ENCODE measurements around the gene TTLL4. TPM values are rescaled to one million over a fixed set of nuclear protein-coding genes. Genes with fewer than 3 reads are reported as not detected.

TTLL4 gene
- total and polyA plus RNA-seq, 12 donors: 10.6 to 65.4 (median 24.5) TPM

DNA sequence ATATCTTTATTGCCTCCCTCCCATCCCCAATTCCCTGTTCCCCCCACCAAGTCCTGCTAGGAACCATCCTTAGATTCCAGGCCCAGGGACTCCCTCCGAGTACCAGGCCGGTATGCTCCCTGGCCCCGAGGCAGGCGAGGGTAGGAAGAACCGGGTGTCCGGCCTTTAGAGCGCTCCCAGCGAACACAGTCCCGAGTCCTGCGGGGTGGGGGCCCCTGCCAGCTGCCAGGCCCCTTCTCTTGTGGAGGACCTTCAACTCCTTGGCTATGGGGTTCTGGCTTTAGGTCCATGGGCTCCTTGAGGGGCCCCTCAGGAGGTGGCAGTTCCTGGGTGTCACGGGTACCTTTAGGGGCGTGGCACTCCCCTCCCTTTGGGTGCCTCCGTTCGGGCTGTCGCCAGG is 46.7 kb upstream of the TTLL4 start:
- H3K36me3 ChIP-seq (replicated peaks in 1 of 2): peaks cover 0 to 67% of the 10 kb centered on the region in 2 donors
- peaks cover 0 to 9% of the 10 kb centered on the region in 2 donors for H3K4me1 ChIP-seq (replicated peaks in 1 of 2)
- no peak for DNase-seq
- 80 to 95% (median 91%) methylated on average over 1 to 15 of the region's 15 CpGs for WGBS, 4 donors
- H3K27ac ChIP-seq: no peak overlapping the region
- no peak overlapping the region for H3K4me3 ChIP-seq
- TF ChIP-seq, protein P1, sequence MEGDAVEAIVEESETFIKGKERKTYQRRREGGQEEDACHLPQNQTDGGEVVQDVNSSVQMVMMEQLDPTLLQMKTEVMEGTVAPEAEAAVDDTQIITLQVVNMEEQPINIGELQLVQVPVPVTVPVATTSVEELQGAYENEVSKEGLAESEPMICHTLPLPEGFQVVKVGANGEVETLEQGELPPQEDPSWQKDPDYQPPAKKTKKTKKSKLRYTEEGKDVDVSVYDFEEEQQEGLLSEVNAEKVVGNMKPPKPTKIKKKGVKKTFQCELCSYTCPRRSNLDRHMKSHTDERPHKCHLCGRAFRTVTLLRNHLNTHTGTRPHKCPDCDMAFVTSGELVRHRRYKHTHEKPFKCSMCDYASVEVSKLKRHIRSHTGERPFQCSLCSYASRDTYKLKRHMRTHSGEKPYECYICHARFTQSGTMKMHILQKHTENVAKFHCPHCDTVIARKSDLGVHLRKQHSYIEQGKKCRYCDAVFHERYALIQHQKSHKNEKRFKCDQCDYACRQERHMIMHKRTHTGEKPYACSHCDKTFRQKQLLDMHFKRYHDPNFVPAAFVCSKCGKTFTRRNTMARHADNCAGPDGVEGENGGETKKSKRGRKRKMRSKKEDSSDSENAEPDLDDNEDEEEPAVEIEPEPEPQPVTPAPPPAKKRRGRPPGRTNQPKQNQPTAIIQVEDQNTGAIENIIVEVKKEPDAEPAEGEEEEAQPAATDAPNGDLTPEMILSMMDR (IDR thresholded peaks at IDR 0.05): no peak
- no peak for TF ChIP-seq POLR2A (IDR thresholded peaks at IDR 0.05)
- H3K9me3 ChIP-seq (replicated peaks in 1 of 3): no peaks in the 10 kb centered on the region
- intact Hi-C loops (cut with DNase I): no loop called here
- no peaks in the 10 kb centered on the region for H3K27me3 ChIP-seq

DNA sequence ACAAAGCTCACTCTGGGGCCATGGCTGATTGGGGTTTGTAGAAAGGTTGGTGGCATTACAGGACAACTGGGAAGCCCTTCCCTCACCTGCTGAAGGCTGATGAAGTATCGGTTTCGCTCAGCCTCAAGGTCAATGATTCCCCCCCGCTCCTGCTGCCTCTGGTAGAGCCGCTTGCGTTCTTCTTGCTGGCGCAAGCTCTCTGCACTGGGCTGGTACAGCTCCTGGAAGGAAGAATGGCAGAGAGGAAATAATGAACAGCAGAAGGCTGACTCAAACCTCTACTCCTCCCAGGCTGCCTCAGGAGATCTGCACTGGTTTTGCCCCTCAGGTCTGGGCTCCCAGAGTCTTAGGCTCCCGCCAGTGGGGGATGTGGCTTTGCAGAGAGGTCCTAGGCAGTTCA is 46.0 kb upstream of the TTLL4 start:
- 82 to 94% (median 89%) methylated on average over 7 of the region's 7 CpGs for WGBS, 4 donors
- Histone ChIP-seq H3K27me3 (no peaks in the 10 kb centered on the region), H3K9me3 (replicated peaks in 1 of 3) (no peaks in the 10 kb centered on the region), H3K4me3 (no peak overlapping the region), H3K27ac (no peak overlapping the region), H3K36me3 (replicated peaks in 1 of 2) (peaks cover 0 to 67% of the 10 kb centered on the region in 2 donors), H3K4me1 (replicated peaks in 1 of 2) (peaks cover 0 to 9% of the 10 kb centered on the region in 2 donors)
- DNase-seq: no peak
- TF ChIP-seq, protein P1 (IDR thresholded peaks at IDR 0.05): no peak
- no peak for TF ChIP-seq POLR2A (IDR thresholded peaks at IDR 0.05)
- intact Hi-C loops (cut with DNase I): no loop called here

DNA sequence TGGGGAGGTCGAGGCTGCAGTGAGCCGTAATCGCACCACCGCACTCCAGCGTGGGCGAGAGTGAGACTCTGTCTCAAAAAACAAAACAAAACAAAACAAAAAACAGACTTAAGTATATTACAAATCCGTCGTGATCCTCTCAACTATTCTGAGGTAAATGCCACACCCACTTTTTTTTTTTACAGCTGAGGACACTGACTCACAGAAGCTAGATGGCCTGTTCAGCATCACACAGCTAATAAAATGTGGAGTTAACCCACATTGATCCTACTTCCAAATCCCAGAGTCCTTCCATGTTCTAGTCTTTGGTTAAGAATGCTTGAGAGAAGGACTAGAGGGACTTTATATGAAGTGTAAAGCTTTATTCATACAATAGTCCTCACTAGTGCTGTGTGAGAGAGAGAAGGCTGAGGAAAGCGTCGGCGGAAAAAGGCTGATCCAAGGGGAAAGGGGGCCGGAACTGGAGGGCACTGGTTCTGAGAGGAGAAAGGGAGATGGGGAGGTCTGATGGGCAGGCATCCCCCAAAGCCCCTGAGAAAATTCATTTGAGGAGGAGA is 39.5 kb upstream of the TTLL4 start:
- H3K4me3 ChIP-seq: peak overlapping the region; percentile 50 to 80 (median 66)
- no peaks in the 10 kb centered on the region for H3K9me3 ChIP-seq (replicated peaks in 1 of 3)
- H3K36me3 ChIP-seq (replicated peaks in 1 of 2): peaks cover 0 to 33% of the 10 kb centered on the region in 2 donors
- no peak for DNase-seq
- no peak for TF ChIP-seq POLR2A (IDR thresholded peaks at IDR 0.05)
- TF ChIP-seq, protein P1 (IDR thresholded peaks at IDR 0.05): no peak
- H3K27ac ChIP-seq: peak overlapping the region in 3 of 5 donors; percentile 15 to 74 (median 66)
- intact Hi-C loops (cut with DNase I): no loop called here
- peaks cover 11 to 17% of the 10 kb centered on the region in 2 donors for H3K4me1 ChIP-seq (replicated peaks in 1 of 2)
- H3K27me3 ChIP-seq: no peaks in the 10 kb centered on the region
- 34 to 47% (median 42%) methylated on average over 12 of the region's 12 CpGs for WGBS, 4 donors

DNA sequence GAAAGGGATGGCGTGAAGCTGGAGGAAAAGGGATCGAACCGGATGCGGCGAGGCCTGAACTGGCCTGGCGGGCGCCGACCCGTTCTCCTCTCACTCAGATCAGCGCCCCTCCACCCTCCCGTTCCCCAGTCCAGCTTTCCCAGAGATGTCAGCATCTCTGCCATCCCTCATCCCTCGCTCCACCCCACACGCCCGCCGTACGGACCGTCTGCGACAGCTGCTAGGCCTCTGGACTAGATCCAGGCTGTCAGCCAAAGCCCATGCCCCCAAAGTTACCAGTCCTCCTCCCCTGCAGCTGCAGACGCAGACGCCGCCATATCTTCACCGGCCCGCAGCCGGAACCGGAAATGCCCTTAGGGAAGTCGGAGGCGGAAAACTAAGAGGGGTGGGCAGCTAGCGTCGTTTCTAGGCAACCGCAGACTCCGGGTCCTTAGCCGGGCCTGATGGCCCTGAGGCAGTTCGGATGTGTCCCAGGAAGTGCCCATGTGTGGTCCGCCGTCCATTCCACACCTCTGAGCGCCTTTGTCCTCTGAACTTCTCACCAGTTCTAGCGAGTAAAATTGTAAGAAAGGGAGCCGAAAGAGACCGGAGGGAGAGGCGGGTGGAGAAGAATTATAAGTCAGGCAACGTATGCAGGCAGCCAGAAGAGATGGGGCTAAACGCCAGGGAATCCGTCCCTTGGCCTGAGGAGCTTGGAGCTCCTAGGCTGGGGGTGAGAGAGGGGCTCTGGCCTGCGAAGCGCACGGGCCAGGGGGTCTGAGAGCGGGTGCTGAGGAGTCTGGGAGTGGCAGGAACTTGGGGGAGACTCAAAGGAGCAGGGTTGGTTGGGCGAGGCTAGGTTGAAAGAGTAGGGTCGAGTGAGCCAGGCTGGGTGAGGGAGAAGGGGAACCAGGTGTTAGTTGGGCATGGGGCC is 38.7 kb upstream of the TTLL4 start, which contains the start of the genes RNF25 and STK36:
RNF25 (minus strand) TSS at position 349 of the 913 bp plus-strand sequence; CDS start at position 317, 32 bp downstream.
STK36 (plus strand) TSS at position 433 of the 913 bp plus-strand sequence. CDS start 744 bp downstream, outside the sequence.
- WGBS, 4 donors: 0 to 1% (median 0%) methylated on average over 36 to 49 of the region's 49 CpGs
- Histone ChIP-seq H3K9me3 (replicated peaks in 1 of 3) (no peaks in the 10 kb centered on the region), H3K27me3 (no peaks in the 10 kb centered on the region), H3K4me1 (replicated peaks in 1 of 2) (peaks cover 11 to 17% of the 10 kb centered on the region in 2 donors), H3K4me3 (peak within 1 kb of the TSS; percentile 50 to 80 (median 66)), H3K36me3 (replicated peaks in 1 of 2) (peaks cover 0 to 32% of the 10 kb centered on the region in 2 donors), H3K27ac (peak within 1 kb of the TSS in 3 of 5 donors; percentile 26 to 74 (median 66))
- TF ChIP-seq, protein P1 (IDR thresholded peaks at IDR 0.05): no peak
- peak; percentile 37 to 62 for TF ChIP-seq POLR2A (IDR thresholded peaks at IDR 0.05)
- intact Hi-C loops (cut with DNase I): no loop called here
- DNase-seq: peak; percentile 80 to 93 (median 88)
